Lower lobe of right lung (tissue), 2 donors: Measurements from ENCODE around the gene ATG16L1. TPM values are rescaled to one million over a fixed set of nuclear protein-coding genes. Genes with fewer than 3 reads are reported as not detected.

Source experiments
- ATAC-seq, 2 donors: fragments of 200-7000 bp; cut with Tn5 transposase; one replicate each; pipeline ENCODE4 v1.9.1; 2020 to 2022; ENCODE audit warnings: mild to moderate bottlenecking in 2 of 2, moderate library complexity in 2 of 2
- DNase-seq: peaks from one replicate; pipeline ENCODE4 v3.0.0-alpha.2; 2020
- H3K27ac ChIP-seq: fragments of 200-600 bp; one replicate; pipeline ENCODE4 v1.8.0; 2022
- H3K27me3 ChIP-seq: fragments of 200-600 bp; one replicate; pipeline ENCODE4 v1.8.0; 2022; ENCODE audit warnings: low read depth
- H3K36me3 ChIP-seq: fragments of 200-600 bp; one replicate; pipeline ENCODE4 v1.8.0; 2022; ENCODE audit warnings: mild to moderate bottlenecking
- H3K4me1 ChIP-seq: fragments of 200-600 bp; one replicate; pipeline ENCODE4 v1.8.0; 2022
- H3K4me3 ChIP-seq: fragments of 200-600 bp; one replicate; pipeline ENCODE4 v1.8.0; 2022; ENCODE audit warnings: mild to moderate bottlenecking
- H3K9me3 ChIP-seq: fragments of 200-600 bp; one replicate; pipeline ENCODE4 v1.8.0; 2022
- intact Hi-C: fragments of 100-400 bp; cut with DNase I; formaldehyde crosslinking; loops from one replicate; pipeline ENCODE4 v1.11.0; 2022
- total RNA-seq: library from RNA; stranded (reverse); fragmentation: NEBNext Ultra II Directional; extraction: Animal tissue kit (Norgen Biotek cat#: 25700); gene quantifications from one replicate; pipeline ENCODE4 v1.2.1, GENCODE V29; 2021
- TF ChIP-seq, protein P1 (sequence below): fragments of 200-600 bp; IDR thresholded peaks from one replicate; pipeline ENCODE4 v1.8.0; 2022; ENCODE audit warnings: antibody characterized with exemption, mild to moderate bottlenecking
- donor health status: DM: no; HTN: yes; CAD: no; lungs with severe emphysema.

Gene ATG16L1
- total RNA-seq, 1 donor from 2014 or later = 21.4 TPM

DNA sequence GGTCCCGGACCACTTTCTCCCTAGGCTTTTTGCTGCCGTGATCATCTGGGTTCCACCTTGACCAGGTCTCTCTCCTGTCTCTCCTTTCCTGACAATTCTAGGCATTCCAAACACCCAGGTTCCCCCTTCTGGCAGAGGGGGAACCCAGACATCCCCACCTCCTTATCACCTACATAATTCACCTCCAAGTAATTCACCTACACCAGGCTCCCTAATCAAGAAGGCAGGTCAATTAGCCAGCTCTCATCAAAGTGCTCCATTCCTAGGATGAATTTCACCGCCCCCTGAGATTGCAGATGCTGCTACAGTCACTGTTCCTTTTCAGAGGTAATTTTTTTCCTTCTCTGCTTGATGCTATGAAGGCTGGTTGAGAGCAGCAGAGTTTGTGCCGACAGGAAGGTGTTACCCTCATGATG lies 42.3 kb upstream of the ATG16L1 start:
- Histone ChIP-seq H3K36me3 (peaks cover 18% of the 10 kb centered on the region), H3K27ac (no peak overlapping the region), H3K4me1 (peaks cover 15% of the 10 kb centered on the region), H3K27me3 (no peaks in the 10 kb centered on the region), H3K4me3 (no peak overlapping the region), H3K9me3 (no peaks in the 10 kb centered on the region)
- no peak for ATAC-seq
- TF ChIP-seq, protein P1, sequence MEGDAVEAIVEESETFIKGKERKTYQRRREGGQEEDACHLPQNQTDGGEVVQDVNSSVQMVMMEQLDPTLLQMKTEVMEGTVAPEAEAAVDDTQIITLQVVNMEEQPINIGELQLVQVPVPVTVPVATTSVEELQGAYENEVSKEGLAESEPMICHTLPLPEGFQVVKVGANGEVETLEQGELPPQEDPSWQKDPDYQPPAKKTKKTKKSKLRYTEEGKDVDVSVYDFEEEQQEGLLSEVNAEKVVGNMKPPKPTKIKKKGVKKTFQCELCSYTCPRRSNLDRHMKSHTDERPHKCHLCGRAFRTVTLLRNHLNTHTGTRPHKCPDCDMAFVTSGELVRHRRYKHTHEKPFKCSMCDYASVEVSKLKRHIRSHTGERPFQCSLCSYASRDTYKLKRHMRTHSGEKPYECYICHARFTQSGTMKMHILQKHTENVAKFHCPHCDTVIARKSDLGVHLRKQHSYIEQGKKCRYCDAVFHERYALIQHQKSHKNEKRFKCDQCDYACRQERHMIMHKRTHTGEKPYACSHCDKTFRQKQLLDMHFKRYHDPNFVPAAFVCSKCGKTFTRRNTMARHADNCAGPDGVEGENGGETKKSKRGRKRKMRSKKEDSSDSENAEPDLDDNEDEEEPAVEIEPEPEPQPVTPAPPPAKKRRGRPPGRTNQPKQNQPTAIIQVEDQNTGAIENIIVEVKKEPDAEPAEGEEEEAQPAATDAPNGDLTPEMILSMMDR = no peak
- no peak for DNase-seq
- intact Hi-C loops = no loop called here

DNA sequence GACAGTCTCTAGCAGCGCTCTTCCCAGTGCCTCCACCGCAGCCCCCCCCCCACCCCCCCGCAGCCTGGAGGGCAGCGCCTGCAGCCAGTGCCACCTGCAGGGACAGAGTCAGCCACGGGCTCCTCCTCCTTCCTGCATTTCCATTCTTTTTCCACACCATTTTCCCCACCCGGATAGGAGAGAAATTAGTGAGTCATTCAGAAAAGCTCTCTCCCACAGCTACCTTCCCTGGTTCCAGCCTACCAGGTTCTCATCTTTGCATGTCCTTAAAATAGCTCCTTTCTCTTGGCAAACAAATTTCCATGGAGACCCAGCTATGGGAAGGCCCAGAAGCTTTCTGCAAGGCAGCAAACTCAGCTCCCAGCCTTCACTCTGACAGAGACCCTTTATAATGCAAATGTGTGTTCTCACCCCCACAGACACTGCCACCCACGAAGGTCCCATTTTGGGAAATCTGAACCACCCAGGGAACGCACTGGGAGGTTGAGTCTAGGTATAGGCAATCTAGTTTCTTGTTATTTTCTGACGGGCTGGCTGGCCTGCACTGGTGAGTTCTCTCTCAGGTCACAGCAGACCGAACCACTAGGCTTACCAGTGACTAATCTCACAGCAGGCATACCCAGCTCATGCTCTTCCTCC lies 41.8 kb upstream of the ATG16L1 start:
- intact Hi-C loops = no loop called here
- peaks cover 15% of the 10 kb centered on the region for H3K4me1 ChIP-seq
- ATAC-seq = no peak
- DNase-seq = no peak
- H3K4me3 ChIP-seq = no peak overlapping the region
- no peak overlapping the region for H3K27ac ChIP-seq
- TF ChIP-seq, protein P1 = no peak
- no peaks in the 10 kb centered on the region for H3K27me3 ChIP-seq
- peaks cover 13% of the 10 kb centered on the region for H3K36me3 ChIP-seq
- no peaks in the 10 kb centered on the region for H3K9me3 ChIP-seq

DNA sequence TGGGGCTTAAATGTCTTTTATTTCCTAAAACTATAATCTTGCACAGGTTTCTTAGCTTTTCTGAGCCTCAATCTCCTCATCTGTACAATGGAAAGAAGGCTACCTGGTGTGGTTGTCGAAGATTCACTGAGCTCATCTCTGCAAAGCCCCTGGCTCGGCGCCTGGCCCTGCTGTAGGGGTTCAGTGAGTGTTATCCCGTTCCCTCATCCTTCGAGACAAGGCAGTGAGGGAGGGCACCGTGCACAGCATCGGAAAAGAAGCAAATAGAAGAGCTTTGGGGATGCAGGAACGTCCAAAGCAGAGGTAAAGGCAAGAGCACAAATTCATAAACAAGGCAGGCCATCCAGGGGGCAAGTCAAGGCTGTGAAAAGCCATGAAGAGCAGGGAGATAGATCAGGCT lies 41.2 kb upstream of the ATG16L1 start:
- Histone ChIP-seq H3K9me3 (no peaks in the 10 kb centered on the region), H3K36me3 (peaks cover 13% of the 10 kb centered on the region), H3K4me1 (peaks cover 15% of the 10 kb centered on the region), H3K4me3 (no peak overlapping the region), H3K27me3 (no peaks in the 10 kb centered on the region), H3K27ac (no peak overlapping the region)
- DNase-seq = no peak
- peak in 1 of 2 donors; percentile 9 for ATAC-seq
- intact Hi-C loops = no loop called here
- TF ChIP-seq, protein P1 = no peak

DNA sequence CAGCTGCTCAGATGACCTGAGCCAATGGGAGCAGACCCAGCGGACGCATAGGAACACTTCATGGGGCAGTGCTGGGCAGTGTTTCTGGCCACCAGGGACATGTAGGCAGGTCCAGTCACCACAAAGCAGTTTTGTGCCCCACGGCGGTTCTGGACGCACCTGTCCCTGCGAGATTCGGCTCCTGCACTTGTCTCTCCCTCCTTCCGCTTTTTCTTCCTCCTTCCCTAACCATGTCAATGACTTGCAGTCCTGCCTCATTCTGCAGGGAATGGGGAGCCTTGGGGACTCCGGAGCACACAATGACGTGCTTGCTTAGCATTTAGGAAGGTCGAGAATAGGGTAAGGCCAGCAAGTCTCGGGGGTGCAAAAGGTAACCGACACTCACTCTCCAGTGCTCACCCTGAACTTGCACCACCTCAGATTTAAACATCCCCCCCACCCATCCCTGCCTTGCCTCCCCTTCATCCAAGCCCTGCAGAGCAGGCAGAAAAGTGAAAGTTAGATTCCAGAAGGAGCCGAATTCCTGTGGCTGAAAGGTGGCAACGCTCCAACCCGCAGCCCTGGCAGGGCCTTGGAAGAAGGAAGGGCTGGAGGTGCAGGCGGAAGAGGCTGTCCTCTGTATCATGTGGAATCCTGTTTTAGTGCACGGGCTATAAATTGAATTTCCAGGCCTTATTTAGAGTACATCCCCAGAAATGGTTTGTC lies 40.5 kb upstream of the ATG16L1 start:
- H3K4me3 ChIP-seq = peak overlapping the region; percentile 16
- TF ChIP-seq, protein P1 = no peak
- intact Hi-C loops = no loop called here

DNA sequence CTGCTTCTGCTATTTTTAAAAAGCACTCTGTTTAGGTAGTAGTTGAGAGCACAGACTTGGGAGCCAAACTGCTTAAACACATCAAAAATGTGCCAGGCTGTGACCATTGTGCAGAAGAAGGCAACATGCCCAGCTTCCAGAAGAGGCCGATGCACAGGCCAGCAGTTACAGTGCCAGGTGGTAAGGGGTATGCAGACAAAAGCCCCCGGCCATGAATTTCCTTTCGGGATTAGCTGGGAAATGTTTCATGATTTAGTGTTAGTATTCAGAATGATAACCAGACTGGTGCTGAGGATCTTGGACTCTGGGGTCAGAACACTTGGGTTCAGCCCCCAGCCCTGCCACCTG lies 40.0 kb upstream of the ATG16L1 start:
- no peaks in the 10 kb centered on the region for H3K27me3 ChIP-seq
- H3K36me3 ChIP-seq = peaks cover 10% of the 10 kb centered on the region
- TF ChIP-seq, protein P1 = no peak
- peak overlapping the region; percentile 16 for H3K4me3 ChIP-seq
- no peak for DNase-seq
- H3K27ac ChIP-seq = peak overlapping the region; percentile 28
- peaks cover 15% of the 10 kb centered on the region for H3K4me1 ChIP-seq
- ATAC-seq = no peak
- intact Hi-C loops = no loop called here
- no peaks in the 10 kb centered on the region for H3K9me3 ChIP-seq

More for the DNA sequence above, 40.5 kb upstream of the ATG16L1 start:
- H3K9me3 ChIP-seq = no peaks in the 10 kb centered on the region
- peak overlapping the region; percentile 28 for H3K27ac ChIP-seq
- peaks cover 15% of the 10 kb centered on the region for H3K4me1 ChIP-seq
- ATAC-seq = peak; percentile 77 to 80
- peak; percentile 86 for DNase-seq
- no peaks in the 10 kb centered on the region for H3K27me3 ChIP-seq
- peaks cover 13% of the 10 kb centered on the region for H3K36me3 ChIP-seq
